ENCODE measurements around the gene MRTFA. TPM values are rescaled to one million over a fixed set of nuclear protein-coding genes. Genes with fewer than 3 reads are reported as not detected.

MRTFA gene
- total and polyA plus RNA-seq, 2 of the 13 experiments (the other 11 are each of a cell fraction or from before 2014, with no cell fraction given) = 2.4 to 8.2 TPM

- no peak for TF ChIP-seq KIAA2018 (CRISPR knock-in tag; IDR thresholded peaks at IDR 0.05; ENCODE audit: borderline replicate concordance)
- TF ChIP-seq TRIM24 (CRISPR knock-in tag; IDR thresholded peaks at IDR 0.05) = no peak
- TF ChIP-seq ZNF567 (CRISPR knock-in tag; IDR thresholded peaks at IDR 0.05; ENCODE audit: borderline replicate concordance) = no peak
- TF ChIP-seq NCOA2 (CRISPR knock-in tag; IDR thresholded peaks at IDR 0.05) = no peak
- TF ChIP-seq ZNF501 (CRISPR knock-in tag; IDR thresholded peaks at IDR 0.05) = no peak
- no peak for TF ChIP-seq ZUFSP (CRISPR knock-in tag; IDR thresholded peaks at IDR 0.05; ENCODE audit: borderline replicate concordance)
- no peak for TF ChIP-seq NFKBIZ (CRISPR knock-in tag; IDR thresholded peaks at IDR 0.05)
- TF ChIP-seq HDAC1 (CRISPR knock-in tag; IDR thresholded peaks at IDR 0.05) = no peak
- no peak for TF ChIP-seq GRHL1 (CRISPR knock-in tag; conservative IDR thresholded peaks at IDR 0.05)
- TF ChIP-seq TARDBP (CRISPR knock-in tag; IDR thresholded peaks at IDR 0.05) = no peak
- no peak for TF ChIP-seq ZNF138 (CRISPR knock-in tag; IDR thresholded peaks at IDR 0.05; ENCODE audit: low read depth)
- no peak for TF ChIP-seq ZNF883 (CRISPR knock-in tag; IDR thresholded peaks at IDR 0.05; ENCODE audit: not compliant biosample characterization)
- no peak for TF ChIP-seq SUZ12 (IDR thresholded peaks at IDR 0.05; ENCODE audit: low read depth, low read length)
- no peak for TF ChIP-seq ZNF574 (CRISPR knock-in tag; IDR thresholded peaks at IDR 0.05)
Observed at GRCh38 chr22:40609216-40609615, 27.3 kb downstream of the MRTFA start (continued).

Data from HepG2 (cell line).